Stimulated activated CD8-positive, alpha-beta memory T cell treated with anti-CD3 and anti-CD28 coated beads, Interleukin-12 subunit alpha, Interleukin-12 subunit beta, amount 100 ng/mL, for 1 hour (primary cell): Measurements from ENCODE around the gene NCF2.

ENCODE experiments used
- DNase-seq: peaks from one replicate; pipeline ENCODE4 v3.0.0-alpha.2; 2020; ENCODE audit warnings: low read depth

Gene NCF2

DNA sequence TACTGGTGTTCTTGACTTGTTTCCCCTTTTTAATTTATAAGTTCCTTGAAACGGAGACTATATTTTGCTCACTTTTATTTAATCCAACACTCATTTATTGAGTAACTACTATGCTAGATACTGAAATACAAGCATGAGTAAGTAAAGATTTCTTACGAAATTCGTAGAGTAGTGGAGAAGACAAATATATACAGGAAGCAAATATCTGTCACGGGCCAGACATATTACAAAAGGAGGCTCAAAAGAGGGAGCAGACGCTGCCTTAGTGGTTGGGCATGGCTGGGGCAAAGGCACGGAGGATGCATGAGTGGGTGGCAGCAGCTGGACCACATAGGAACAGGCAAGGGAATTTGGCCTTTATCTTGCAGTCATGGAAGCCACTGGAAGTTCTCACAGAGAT lies 6.8 kb downstream of the NCF2 start:
- no peak for DNase-seq

GRCh38 chr1:183582021-183582713 lies 8.1 kb downstream of the NCF2 start:
- no peak for DNase-seq

DNA sequence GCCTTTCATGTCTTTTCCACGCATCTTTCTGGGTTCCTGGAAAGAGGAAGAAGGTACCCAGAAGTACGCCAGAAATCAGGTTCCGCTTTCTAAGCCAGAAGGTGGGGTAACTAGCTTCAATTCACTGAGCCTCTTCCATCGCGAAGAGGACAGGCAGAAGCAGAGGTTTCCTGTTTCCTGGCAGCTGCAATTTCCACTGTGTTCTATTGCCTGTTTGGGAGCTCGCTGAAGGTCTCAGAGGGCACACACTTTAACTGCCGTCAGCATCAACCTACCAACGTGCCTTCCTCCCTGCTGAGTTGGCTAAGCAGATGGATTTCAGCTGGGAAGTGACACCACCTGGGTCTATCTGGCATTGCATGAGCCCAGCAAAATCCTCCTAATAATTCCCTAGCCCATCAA lies 10.0 kb downstream of the NCF2 start:
- DNase-seq, result no peak

- no peak for DNase-seq
Observed at GRCh38 chr1:183578856-183579255, 11.4 kb downstream of the NCF2 start.

DNA sequence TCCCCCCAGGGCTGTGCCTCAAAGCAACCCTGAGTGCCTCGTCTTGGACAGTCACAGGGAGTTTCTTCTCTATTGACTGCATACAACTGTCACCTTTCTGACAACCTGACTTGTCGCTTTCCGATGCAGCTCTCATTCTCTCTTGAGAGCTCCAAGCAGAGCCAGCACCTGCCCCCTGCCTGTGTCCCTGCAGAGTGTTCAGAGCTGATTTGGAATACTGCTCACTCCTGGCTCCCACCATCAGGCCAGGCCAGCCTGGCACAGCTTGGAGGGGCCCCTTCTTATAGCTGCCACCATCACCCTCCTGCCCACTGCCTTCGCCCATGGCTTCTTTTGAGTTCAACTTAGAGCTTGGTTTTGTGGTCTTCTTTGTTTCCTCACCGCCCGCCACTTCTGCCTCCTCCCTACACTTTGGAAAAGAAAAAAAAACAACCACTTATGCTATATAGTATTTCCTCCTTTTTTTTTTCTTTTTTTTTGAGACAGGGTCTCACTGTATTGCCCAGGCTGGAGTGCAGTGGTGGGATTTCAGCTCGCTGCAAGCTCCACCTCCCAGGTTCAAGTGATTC lies 12.3 kb downstream of the NCF2 start:
- no peak for DNase-seq

DNA sequence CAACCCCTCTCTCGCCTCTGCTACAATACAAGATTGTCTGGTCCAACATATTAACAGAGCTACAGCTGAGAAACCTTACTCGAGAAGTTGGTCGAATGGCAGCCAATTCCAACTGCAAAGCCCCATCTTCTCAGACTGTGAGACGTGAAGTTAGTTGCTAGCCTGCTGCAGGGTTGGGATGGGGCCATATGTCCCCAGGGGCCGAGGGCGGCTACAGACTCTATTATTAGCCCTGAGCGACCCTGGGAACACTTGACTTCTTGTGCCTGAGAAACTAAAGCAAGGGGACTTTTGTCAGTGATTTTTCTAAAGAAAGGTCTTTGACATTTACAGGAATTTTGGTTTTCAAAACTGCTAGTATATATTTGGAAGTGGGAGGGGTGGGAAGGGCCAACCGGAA lies 13.7 kb downstream of the NCF2 start:
- DNase-seq, result no peak

DNA sequence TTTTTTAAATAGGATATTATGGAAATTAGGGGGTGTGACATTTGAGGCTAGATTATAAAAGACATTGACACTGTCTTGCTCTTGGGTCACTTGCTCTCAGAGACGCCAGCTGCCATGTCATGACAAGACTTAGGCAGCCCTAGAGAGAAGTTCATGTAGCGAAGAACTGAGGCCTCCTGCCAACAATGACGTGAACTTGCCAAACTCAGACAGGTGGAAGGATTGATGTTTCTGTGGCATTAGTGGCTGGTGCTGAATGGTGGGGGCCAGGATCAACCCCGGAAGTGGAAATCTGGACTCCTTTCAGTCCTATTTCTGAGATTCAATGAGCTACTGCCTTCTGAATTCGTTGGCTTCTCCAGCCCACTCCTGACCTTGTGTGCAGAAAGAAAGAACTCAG lies 14.7 kb downstream of the NCF2 start:
- DNase-seq, result no peak

GRCh38 chr1:183572721-183573120 lies 17.5 kb downstream of the NCF2 start:
- DNase-seq, result no peak

DNA sequence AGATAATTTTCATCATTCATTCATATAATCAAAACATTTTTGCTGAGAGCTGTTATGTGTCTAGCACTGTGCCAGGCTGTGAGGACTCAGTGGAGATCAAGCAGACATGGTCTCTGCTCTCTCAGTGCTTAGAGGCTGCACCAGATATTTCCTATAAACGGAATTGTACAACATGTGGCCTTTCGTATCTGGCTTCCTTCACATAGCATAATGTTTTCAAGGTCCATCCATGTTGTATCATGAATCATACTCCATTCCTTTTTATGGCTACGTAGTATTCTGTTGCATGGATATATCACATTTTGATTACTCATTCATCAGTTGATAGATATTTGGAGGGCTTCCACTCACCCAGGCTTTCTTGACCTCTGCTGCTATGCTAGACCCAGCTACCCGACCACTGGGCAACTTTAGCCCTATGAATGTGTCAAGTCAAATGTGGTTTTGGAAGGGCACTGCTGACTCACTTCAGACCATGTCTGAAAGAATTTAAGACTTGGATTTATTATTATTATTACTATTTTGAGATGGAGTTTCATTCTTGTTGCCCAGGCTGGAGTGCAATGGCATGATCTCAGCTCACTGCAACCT lies 18.5 kb downstream of the NCF2 start:
- no peak for DNase-seq

DNA sequence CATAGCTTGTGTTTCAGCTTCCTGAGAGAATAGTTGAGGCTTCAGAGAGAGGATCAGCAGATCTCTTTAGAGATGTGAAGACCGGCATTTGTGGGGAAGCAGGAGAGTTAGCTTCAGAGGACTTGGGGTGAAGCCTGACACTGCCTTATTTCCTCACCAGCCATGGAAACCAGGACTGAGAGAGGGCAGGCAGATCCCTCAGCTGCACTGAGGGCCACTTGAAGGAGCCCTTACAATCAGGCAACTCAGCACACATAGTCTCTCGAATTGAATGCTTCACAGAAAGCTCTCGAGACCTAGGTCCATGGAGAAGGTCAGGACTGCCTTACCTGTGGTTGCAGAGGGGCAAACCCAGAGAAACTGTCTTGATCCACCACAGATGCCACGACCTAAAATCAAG lies 19.8 kb downstream of the NCF2 start:
- no peak for DNase-seq

DNA sequence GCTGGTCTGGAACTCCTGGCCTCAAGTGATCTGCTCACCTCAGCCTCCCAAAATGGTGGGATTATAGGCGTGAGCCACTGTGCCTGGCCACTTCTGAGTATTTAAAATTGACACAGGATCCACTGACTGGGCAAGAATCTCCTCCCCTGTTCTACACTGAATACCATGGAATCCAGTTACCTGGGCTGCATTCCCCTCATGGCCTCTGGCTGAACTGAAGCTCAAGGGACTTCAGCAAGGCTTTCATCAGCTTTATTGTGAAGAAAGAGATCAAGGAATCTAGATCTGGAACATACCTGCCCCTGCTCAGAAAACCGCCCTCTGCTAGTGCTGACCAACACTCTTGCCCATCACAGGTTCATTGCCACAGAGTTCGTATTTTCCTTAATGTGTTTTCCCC lies 20.5 kb downstream of the NCF2 start:
- DNase-seq, result no peak

- DNase-seq, result no peak
Observed at GRCh38 chr1:183569141-183569540, 21.1 kb downstream of the NCF2 start.

DNA sequence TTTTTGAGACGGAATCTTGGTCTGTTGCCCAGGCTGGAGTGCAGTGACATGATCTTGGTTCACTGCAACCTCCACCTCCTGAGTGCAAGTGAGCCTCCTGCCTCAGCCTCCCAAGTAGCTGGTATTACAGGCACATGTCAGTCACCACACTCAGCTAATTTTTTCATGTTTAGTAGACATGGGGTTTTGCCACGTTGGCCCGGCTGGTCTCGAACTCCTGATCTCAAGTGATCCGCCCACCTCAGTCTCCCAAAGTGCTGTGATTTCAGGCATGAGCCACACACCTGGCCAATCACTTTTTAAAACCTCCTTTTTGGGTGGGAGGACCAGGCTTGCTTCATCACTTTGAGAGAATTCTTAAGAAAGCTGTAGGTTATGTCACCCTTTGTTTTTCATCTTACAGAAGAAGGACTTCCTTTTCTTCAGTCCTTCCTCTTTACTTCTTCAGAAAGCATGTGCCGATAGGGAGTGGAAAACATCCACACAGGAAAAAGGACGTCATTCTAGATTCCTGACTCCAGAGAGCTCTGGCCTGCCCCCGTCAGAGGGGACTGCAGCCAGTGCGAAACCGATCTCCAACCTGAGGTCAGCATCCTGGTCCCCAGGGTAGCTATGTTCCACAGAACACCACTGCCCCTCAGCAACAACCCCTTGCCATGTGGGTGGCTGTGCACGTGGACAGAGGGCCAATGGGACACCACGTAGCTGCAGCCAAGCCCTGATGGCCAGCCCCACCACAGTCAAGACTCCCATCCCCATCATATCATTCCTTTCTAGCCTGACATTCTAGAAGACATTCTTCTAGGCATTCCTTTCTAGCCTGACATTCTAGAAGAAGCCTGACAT lies 21.9 kb downstream of the NCF2 start:
- DNase-seq, result no peak

DNA sequence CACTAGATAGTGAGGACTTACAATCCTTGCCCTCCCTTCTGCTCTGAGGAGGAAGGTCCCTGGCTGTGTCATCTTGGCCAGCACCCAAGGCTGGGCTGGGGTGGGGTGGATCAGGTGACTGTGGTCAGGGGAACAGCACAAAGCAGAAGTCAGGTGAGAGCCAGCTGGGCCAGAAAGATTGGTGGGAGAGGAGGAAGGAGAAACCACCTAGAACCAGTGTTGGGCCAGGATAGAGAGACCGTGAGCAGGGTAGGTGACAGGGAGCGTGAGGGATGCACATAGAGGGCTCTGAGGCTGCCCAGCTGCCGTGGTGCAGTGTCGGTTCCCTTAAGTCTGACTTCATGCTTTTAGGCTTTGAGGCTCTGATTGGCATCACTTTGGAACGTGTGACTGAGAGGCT lies 22.7 kb downstream of the NCF2 start:
- no peak for DNase-seq

DNA sequence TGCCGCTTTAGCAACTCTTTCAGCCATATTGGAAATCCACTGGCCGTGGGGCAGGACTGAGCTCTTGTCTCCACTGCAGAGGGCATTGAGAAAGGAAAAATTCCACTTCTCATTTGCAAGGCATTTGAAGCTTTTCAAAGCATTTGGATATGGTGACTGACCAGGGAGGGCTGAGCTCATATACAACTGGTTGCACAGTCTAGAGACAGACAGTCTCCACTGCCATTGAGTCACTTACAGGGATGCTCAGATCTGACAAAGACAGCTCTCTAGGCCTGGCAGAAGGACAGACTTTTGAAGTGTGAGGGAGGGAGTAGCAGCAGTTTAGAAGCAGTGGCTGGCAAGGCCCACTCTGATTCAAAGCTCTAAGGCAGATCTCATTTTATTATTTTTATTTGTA lies 24.2 kb downstream of the NCF2 start:
- DNase-seq, result no peak

DNA sequence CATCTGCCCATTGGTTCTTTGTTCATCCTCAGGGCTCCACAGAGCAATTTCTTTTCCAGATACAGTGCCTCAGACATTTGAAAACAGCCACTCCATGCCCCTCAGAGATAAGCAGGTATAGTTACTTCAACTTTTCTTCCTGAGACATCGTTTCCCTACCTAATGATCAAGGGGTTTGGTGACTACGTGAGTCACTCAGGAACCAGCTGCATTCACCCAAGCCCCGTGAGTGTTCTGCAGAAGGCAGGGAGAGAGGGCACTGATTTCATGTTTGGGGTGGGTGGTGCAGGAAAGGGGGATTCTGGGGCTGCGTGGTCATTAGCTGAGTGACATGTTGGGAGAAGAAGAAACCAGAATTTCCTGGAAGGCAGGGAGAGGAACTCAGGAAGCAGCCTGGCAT lies 25.0 kb downstream of the NCF2 start:
- no peak for DNase-seq

- no peak for DNase-seq
Observed at GRCh38 chr1:183562701-183563100, 27.6 kb downstream of the NCF2 start.

- DNase-seq, result no peak
Observed at GRCh38 chr1:183559061-183559460, 31.2 kb downstream of the NCF2 start.

GRCh38 chr1:183554577-183554976 lies 35.7 kb downstream of the NCF2 start:
- DNase-seq, result no peak

DNA sequence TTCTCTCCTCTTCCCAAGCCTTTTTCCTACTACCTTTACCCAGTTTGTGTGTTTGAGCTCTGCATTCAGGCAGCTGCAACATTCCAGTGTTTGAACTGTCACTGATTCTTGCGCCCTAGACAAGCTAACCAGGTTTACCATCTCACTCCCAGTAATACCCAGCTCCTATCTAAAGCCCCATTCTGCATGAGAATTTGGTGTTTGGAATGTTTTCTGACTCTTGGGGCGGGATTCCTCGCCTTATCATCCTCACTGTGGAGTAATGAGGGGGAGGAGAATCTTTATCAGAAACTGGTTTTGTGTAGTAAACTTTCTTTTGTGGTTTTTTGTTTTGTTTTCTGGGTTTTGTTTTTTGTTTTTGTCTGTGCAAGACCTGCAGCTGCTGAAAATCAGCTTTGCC lies 36.5 kb downstream of the NCF2 start:
- DNase-seq, result no peak

DNA sequence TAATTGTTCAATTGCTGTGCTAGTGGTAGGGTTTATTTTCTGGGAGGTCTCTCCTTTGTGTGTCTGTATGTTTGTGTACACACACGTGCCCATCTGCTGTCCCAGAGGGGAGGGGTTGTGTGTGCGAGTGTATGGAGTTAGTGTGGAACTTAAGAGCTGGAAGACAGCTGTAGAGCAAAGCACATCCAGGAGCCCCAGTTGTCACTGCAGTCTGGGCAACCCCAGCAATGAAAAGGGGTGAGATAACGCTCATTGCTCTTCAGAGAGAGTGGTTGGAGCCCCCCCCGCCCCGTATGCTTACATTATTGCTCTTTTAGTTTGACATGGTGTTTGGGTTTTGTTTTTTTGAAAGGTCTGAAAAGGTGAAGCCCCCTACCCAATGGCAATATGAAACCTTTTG lies 36.9 kb downstream of the NCF2 start:
- DNase-seq, result no peak

DNA sequence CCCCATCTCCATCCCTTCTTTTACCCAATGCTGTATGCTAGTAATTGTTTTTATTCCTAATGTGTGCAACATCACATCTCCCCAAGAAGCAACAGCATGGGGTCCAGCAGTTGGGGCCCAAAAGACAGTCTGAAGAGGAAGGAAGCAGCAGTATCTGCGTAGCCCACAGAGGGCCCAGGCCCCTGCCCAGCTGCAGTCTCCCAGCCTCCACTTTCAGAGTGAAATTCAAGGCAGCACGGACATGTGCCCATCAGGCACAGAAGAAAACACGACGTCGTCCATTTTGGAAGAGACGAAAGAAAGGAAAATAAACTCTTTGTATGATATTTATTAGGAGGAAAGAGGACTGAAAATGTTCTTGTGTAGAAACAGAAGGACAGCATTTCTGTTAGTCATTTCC lies 37.4 kb downstream of the NCF2 start:
- no peak for DNase-seq

DNA sequence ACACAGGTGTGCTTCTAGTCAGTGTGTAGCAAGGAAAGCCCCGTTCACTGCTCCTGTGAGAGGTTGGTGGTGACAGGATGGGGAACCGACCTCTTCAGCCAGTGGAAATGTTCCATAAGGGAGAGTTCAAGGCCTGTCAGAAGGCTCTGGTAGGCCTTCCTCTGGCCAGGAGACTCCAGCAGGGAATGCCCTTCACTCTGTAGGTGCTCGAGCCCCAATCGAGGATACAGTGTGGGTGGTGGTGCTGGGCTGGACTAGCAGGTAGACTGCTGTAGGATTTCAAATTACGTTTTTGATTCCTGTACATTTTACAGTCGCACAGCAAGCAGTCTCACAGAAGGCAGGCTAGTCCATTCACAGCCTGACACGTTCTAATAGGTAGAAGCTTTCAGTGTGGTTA lies 37.8 kb downstream of the NCF2 start:
- no peak for DNase-seq
